SU-DHL-6 (cell line): Measurements from ENCODE around the gene OXGR1.

Source experiments
- H2AFZ ChIP-seq: fragments of 200-600 bp; sonication (generic); 2 replicates; pipeline ENCODE4 v1.6.1; 2014; ENCODE audit warnings: low read depth, mild to moderate bottlenecking, moderate library complexity, mixed read lengths, antibody characterized with exemption, low read length; ENCODE audit not compliant: severe bottlenecking
- H3F3A ChIP-seq: fragments of 200-600 bp; shearing (Covaris generic); 2 replicates; pipeline ENCODE4 v1.6.0; 2016; ENCODE audit warnings: antibody characterized with exemption, mild to moderate bottlenecking; ENCODE audit not compliant: insufficient read depth
- H3K27ac ChIP-seq: fragments of 200-600 bp; sonication (generic); 2 replicates; pipeline ENCODE4 v1.5.1; 2016; ENCODE audit warnings: low read depth, mild to moderate bottlenecking, low read length, moderate library complexity, mixed read lengths
- H3K27me3 ChIP-seq: fragments of 200-600 bp; sonication (generic), shearing (Covaris generic); 2 replicates; pipeline ENCODE4 v1.6.0; 2014; ENCODE audit warnings: mild to moderate bottlenecking, low read length
- H3K36me3 ChIP-seq: fragments of 200-600 bp; sonication (generic); 2 replicates; pipeline ENCODE4 v1.6.1; 2014; ENCODE audit warnings: mild to moderate bottlenecking, low read length, mixed read lengths
- H3K4me2 ChIP-seq: fragments of 300-600, 200-600 bp; shearing (Covaris generic), sonication (generic); 2 replicates; pipeline ENCODE4 v1.6.0; 2014; ENCODE audit warnings: low read length, low read depth, mild to moderate bottlenecking; ENCODE audit not compliant: poor library complexity, severe bottlenecking
- H3K4me3 ChIP-seq: fragments of 200-600 bp; sonication (generic); 2 replicates; pipeline ENCODE4 v1.5.1; 2014; ENCODE audit warnings: antibody characterized with exemption, low read length, mild to moderate bottlenecking, mixed read lengths; ENCODE audit not compliant: insufficient read depth, poor library complexity, severe bottlenecking
- H3K79me2 ChIP-seq: fragments of 200-600 bp; sonication (generic); 2 replicates; pipeline ENCODE4 v1.6.1; 2014; ENCODE audit warnings: mild to moderate bottlenecking, low read length, moderate library complexity; ENCODE audit not compliant: insufficient read depth
- H3K9ac ChIP-seq: fragments of 200-600 bp; sonication (generic); 2 replicates; pipeline ENCODE4 v1.7.0; 2014; ENCODE audit warnings: mild to moderate bottlenecking, low read length
- H3K9me2 ChIP-seq: fragments of 200-600 bp; sonication (generic); replicated peaks from 2 replicates; pipeline ENCODE4 v1.6.1; 2014; ENCODE audit warnings: low read length; ENCODE audit not compliant: insufficient read depth
- H3K9me3 ChIP-seq: fragments of 200-600 bp; sonication (generic); 2 replicates; pipeline ENCODE4 v1.6.1; 2014; ENCODE audit warnings: low read length, mixed read lengths; ENCODE audit not compliant: insufficient read depth
- H4K20me1 ChIP-seq: fragments of 200-600 bp; sonication (generic); 2 replicates; pipeline ENCODE4 v1.6.1; 2014; ENCODE audit warnings: low read depth, mild to moderate bottlenecking, antibody characterized with exemption, low read length, moderate library complexity, mixed read lengths
- EZH2phosphoT487 ChIP-seq: fragments of 200-600 bp; sonication (generic), shearing (Covaris generic); conservative IDR thresholded peaks from 2 replicates; pipeline ENCODE4 v1.6.1; 2018; ENCODE audit warnings: mild to moderate bottlenecking, antibody characterized with exemption, low read length, moderate library complexity, mixed read lengths
- TF ChIP-seq, protein P1 (sequence below): fragments of 200-600 bp; sonication (generic); IDR thresholded peaks from one replicate; pipeline ENCODE4 v1.5.1; 2017; ENCODE audit warnings: antibody characterized with exemption, mild to moderate bottlenecking, low read length, moderate library complexity; ENCODE audit not compliant: insufficient read depth, poor library complexity, severe bottlenecking

OXGR1 gene

DNA sequence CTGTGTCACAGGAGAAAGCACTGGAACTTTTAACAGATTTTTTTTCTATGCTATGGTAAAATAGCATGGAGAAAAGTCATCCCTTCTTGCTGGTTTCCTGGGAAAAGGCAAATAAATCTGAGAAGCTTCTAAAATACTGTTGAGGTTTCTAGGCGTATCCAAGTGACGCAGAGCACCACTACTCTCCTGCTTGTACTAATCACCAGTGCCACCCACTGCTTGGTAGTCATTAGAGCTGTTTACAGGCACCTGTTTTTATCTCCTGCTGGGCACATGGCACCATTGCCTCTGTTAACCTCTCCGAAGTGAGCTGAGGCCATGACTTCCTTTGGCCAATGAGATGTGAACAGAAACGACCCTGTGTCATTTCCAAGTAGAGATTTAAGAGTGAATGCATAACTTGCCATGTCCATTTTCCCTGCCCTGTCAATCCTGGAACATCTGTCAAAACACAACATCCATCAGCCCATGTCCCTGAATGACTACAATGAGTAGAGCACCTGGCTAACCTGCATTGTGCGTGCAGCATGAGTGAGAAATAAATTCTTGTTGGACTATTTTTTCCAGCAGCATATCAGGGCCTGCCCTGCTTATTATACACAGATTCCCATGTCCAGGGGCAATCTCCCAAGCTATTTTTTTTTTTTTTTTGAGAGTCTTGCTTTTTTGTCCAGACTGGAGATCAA lies 17.3 kb upstream of the OXGR1 start:
- TF ChIP-seq, protein P1, sequence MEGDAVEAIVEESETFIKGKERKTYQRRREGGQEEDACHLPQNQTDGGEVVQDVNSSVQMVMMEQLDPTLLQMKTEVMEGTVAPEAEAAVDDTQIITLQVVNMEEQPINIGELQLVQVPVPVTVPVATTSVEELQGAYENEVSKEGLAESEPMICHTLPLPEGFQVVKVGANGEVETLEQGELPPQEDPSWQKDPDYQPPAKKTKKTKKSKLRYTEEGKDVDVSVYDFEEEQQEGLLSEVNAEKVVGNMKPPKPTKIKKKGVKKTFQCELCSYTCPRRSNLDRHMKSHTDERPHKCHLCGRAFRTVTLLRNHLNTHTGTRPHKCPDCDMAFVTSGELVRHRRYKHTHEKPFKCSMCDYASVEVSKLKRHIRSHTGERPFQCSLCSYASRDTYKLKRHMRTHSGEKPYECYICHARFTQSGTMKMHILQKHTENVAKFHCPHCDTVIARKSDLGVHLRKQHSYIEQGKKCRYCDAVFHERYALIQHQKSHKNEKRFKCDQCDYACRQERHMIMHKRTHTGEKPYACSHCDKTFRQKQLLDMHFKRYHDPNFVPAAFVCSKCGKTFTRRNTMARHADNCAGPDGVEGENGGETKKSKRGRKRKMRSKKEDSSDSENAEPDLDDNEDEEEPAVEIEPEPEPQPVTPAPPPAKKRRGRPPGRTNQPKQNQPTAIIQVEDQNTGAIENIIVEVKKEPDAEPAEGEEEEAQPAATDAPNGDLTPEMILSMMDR: no peak
- no peak for TF ChIP-seq EZH2phosphoT487
- H3F3A ChIP-seq: no peaks in the 10 kb centered on the region
- no peaks in the 10 kb centered on the region; the same call in 1 of the 2 replicates for H3K27me3 ChIP-seq
- no peak overlapping the region for H3K9ac ChIP-seq
- H3K4me3 ChIP-seq: no peak overlapping the region
- no peaks in the 10 kb centered on the region for H3K36me3 ChIP-seq
- H3K9me3 ChIP-seq: no peaks in the 10 kb centered on the region
- no peaks in the 10 kb centered on the region for H3K9me2 ChIP-seq
- H2AFZ ChIP-seq: no peak overlapping the region
- H4K20me1 ChIP-seq: no peaks in the 10 kb centered on the region
- H3K79me2 ChIP-seq: no peaks in the 10 kb centered on the region
- H3K27ac ChIP-seq: no peak overlapping the region
- H3K4me2 ChIP-seq: no peak overlapping the region

DNA sequence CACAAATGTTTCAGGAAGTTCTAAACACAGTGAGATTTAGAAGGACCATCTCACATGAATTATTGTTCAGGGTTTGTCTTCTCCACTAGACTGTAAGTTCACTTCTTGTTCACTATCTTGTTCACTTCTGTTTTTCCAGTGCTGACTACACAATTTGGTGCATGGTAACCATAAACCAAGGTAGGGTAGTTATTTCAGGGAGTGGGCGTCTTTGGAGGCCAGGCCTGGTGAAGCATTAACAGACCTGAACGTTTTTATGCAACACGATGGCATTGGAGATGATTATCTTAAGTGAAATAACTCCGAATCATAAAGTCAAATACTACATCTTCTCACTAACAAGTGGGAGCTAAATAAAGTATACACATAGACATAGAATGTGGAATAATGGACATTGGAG lies 14.4 kb upstream of the OXGR1 start:
- no peak overlapping the region for H3K9ac ChIP-seq
- H3K9me2 ChIP-seq: no peaks in the 10 kb centered on the region
- no peak overlapping the region for H3K4me3 ChIP-seq
- no peak overlapping the region for H3K4me2 ChIP-seq
- H2AFZ ChIP-seq: no peak overlapping the region
- no peaks in the 10 kb centered on the region for H3F3A ChIP-seq
- no peaks in the 10 kb centered on the region for H3K79me2 ChIP-seq
- H3K27ac ChIP-seq: no peak overlapping the region
- H3K9me3 ChIP-seq: no peaks in the 10 kb centered on the region
- TF ChIP-seq EZH2phosphoT487: no peak
- TF ChIP-seq, protein P1: no peak
- no peaks in the 10 kb centered on the region; the same call in 1 of the 2 replicates for H3K27me3 ChIP-seq
- H3K36me3 ChIP-seq: no peaks in the 10 kb centered on the region
- H4K20me1 ChIP-seq: no peaks in the 10 kb centered on the region

DNA sequence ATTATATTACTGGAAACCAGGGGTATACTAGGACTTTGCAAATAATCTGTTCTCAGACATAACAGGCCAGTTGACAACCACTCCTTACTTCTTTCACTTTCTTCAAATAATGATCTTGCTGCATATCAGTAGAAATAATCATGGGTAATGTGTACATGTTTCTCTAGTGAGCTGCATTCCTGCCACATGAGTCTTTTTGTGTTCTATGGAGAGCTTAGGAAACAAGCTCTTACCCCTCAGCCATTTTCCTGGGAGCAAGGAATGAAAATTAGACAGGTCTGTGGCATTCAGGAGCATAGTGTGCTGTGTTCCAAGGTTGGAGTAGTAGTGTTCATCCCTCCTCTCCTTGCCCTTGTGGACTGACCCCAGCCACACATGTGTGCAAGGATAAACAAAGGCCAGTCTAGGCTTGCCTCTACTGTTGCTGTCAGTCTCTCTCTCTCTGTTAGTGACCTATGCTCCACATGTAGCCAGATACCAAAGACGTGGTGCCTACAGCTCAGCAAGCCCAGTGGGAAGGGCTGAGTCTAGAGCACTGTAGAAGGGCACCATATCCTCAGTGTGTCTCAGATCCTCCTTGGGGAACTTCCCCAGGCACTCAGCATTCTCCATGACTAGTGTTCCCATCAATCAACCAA lies 11.5 kb upstream of the OXGR1 start:
- no peaks in the 10 kb centered on the region; the same call in 1 of the 2 replicates for H3K27me3 ChIP-seq
- TF ChIP-seq, protein P1: no peak
- TF ChIP-seq EZH2phosphoT487: no peak
- H3F3A ChIP-seq: no peaks in the 10 kb centered on the region
- H3K36me3 ChIP-seq: no peaks in the 10 kb centered on the region
- no peaks in the 10 kb centered on the region for H3K79me2 ChIP-seq
- H3K4me2 ChIP-seq: no peak overlapping the region
- H3K27ac ChIP-seq: no peak overlapping the region
- no peak overlapping the region for H3K9ac ChIP-seq
- H3K9me2 ChIP-seq: no peaks in the 10 kb centered on the region
- no peaks in the 10 kb centered on the region for H4K20me1 ChIP-seq
- H2AFZ ChIP-seq: no peak overlapping the region
- no peak overlapping the region for H3K4me3 ChIP-seq
- no peaks in the 10 kb centered on the region for H3K9me3 ChIP-seq
